Endothelial cell of umbilical vein (primary cell): Measurements from ENCODE around the gene METRNL. TPM values are rescaled to one million over a fixed set of nuclear protein-coding genes. Genes with fewer than 3 reads are reported as not detected.
A peak's percentile ranks its signal among the peaks of the same experiment; 100 is the strongest.
"Not testable (repeated sequence)": the region's sequence is repeated elsewhere in the genome, so short reads cannot be mapped to it uniquely, and the experiment has no call there.

Source experiments
- BruUV-seq: library from RNA; stranded (reverse); fragments of 400-500 nt; replicated peaks from 2 replicates; lab custom pipeline; 2021; lab: Mats Ljungman, UMichigan
- CTCF ChIA-PET: fragments of 300-600, 350-600 bp; sonication (Branson Sonifier 250); formaldehyde crosslinking; loops from one replicate; lab custom pipeline; 2021; ENCODE audit warnings: antibody characterized with exemption, inconsistent platforms; lab: Charles Lee
- POLR2A ChIA-PET: fragments of 300-600, 350-600 bp; sonication (Branson Sonifier 250); formaldehyde crosslinking; loops from one replicate; lab custom pipeline; 2021; ENCODE audit warnings: antibody characterized with exemption, inconsistent platforms; lab: Charles Lee
- DNase-seq: peaks from one replicate; pipeline ENCODE4 v3.0.0-alpha.2; 2011; ENCODE audit warnings: low read depth, low spot score
- FAIRE-seq: peaks from 2 replicates; lab custom pipeline; 2011; peaks lifted over from hg19 to GRCh38; lab: Jason Lieb, UNC
- H2AFZ ChIP-seq: 2 replicates; pipeline ENCODE4 v1.6.0; 2012; ENCODE audit warnings: low read depth, low read length, control low read depth, inconsistent platforms
- H3K27ac ChIP-seq: 2 replicates; pipeline ENCODE4 v1.5.1; 2011; ENCODE audit warnings: low read depth, mild to moderate bottlenecking, control low read depth, low read length, moderate library complexity; ENCODE audit not compliant: insufficient read depth
- H3K27me3 ChIP-seq, 2 experiments: 2 replicates each; pipeline versions ENCODE4 v1.6.0 to v1.6.1; 2011; ENCODE audit warnings: low read length in 2 of 2, mixed read lengths in 1 of 2; ENCODE audit not compliant: control insufficient read depth in 2 of 2, insufficient read depth in 2 of 2
- H3K36me3 ChIP-seq, 2 experiments: 2 replicates in 1 of 2; 3 replicates in 1 of 2; pipeline ENCODE4 v1.5.1; 2011; ENCODE audit warnings: low read length in 2 of 2, mild to moderate bottlenecking in 1 of 2, moderate library complexity in 1 of 2; ENCODE audit not compliant: control insufficient read depth in 2 of 2, insufficient read depth in 2 of 2; ENCODE audit errors: extremely low read depth in 1 of 2
- H3K4me1 ChIP-seq: 3 replicates; pipeline ENCODE4 v1.5.1; 2011; ENCODE audit warnings: mild to moderate bottlenecking, low read length; ENCODE audit not compliant: control insufficient read depth, insufficient read depth; ENCODE audit errors: extremely low read depth
- H3K4me2 ChIP-seq: 2 replicates; pipeline ENCODE4 v1.6.1; 2011; ENCODE audit warnings: low read length, control low read depth, mixed read lengths; ENCODE audit not compliant: insufficient read depth
- H3K4me3 ChIP-seq, 3 experiments: fragments of 200-600 bp in 1 of 3; sonication (generic), shearing (Covaris generic) in 1 of 3; replicated peaks in 1 of 3; 2 replicates each; pipeline ENCODE4 v1.5.1; 2011 to 2016; ENCODE audit warnings: control low read depth in 3 of 3, low read length in 3 of 3, mild to moderate bottlenecking in 2 of 3, inconsistent platforms in 1 of 3, low read depth in 1 of 3, moderate library complexity in 1 of 3; ENCODE audit not compliant: insufficient read depth in 1 of 3
- H3K79me2 ChIP-seq: 2 replicates; pipeline ENCODE4 v1.6.0; 2012; ENCODE audit warnings: low read length, inconsistent platforms; ENCODE audit not compliant: control insufficient read depth, insufficient read depth
- H3K9ac ChIP-seq: replicated peaks from 2 replicates; pipeline ENCODE3; 2011; ENCODE audit warnings: low read length, control low read depth; ENCODE audit not compliant: insufficient read depth; ENCODE audit errors: extremely low read depth
- H3K9me1 ChIP-seq: replicated peaks from 3 replicates; pipeline ENCODE4 v1.6.0; 2011; ENCODE audit warnings: mild to moderate bottlenecking, low read length; ENCODE audit not compliant: control insufficient read depth, insufficient read depth; ENCODE audit errors: extremely low read depth
- H3K9me3 ChIP-seq: replicated peaks from 2 replicates; pipeline ENCODE4 v1.5.1; 2012; ENCODE audit warnings: low read length, inconsistent platforms; ENCODE audit not compliant: control insufficient read depth, insufficient read depth
- H4K20me1 ChIP-seq: replicated peaks from 2 replicates; pipeline ENCODE3; 2011; ENCODE audit warnings: mild to moderate bottlenecking, low read length; ENCODE audit not compliant: control insufficient read depth, insufficient read depth; ENCODE audit errors: extremely low read depth
- EZH2 ChIP-seq: IDR thresholded peaks from 2 replicates; pipeline ENCODE4 v1.6.1; 2012; ENCODE audit warnings: borderline replicate concordance, low read depth, mild to moderate bottlenecking, moderate library complexity, low read length, inconsistent platforms; ENCODE audit not compliant: severe bottlenecking
- FOS ChIP-seq: IDR thresholded peaks from 2 replicates; pipeline ENCODE4 v1.6.1; 2011; ENCODE audit warnings: mild to moderate bottlenecking, low read length, moderate library complexity, borderline replicate concordance; ENCODE audit not compliant: insufficient read depth
- GATA2 ChIP-seq: IDR thresholded peaks from 2 replicates; pipeline ENCODE4 v1.7.0; 2011; ENCODE audit warnings: low read depth, mild to moderate bottlenecking, moderate library complexity, mixed read lengths, low read length; ENCODE audit not compliant: insufficient read length, insufficient read depth
- JUN ChIP-seq: IDR thresholded peaks from 2 replicates; pipeline ENCODE4 v1.6.1; 2011; ENCODE audit warnings: borderline replicate concordance, low read depth; ENCODE audit not compliant: insufficient read length, insufficient read depth
- MYC ChIP-seq: IDR thresholded peaks from one replicate; pipeline ENCODE4 v1.6.1; 2011; ENCODE audit warnings: mild to moderate bottlenecking, low read depth, low read length
- POLR2A ChIP-seq: IDR thresholded peaks from 2 replicates; pipeline ENCODE4 v1.6.1; 2012; ENCODE audit warnings: low read depth, mild to moderate bottlenecking, control low read depth, low read length
- POLR2AphosphoS5 ChIP-seq: IDR thresholded peaks from 2 replicates; pipeline ENCODE4 v1.6.1; 2012; ENCODE audit warnings: low read depth, mild to moderate bottlenecking, control low read depth, low read length, moderate library complexity; ENCODE audit not compliant: insufficient read depth
- dilution Hi-C: fragments of 300-500 bp; cut with MboI; formaldehyde crosslinking; loops from one replicate; pipeline ENCODE4 v1.15.0; 2019; ENCODE audit warnings: low sequenced_read_pairs; ENCODE audit not compliant: extremely low pct_ligation_motif_present
- intact Hi-C: fragments of 100-400 bp; cut with micrococcal nuclease; formaldehyde crosslinking; loops from one replicate; pipeline ENCODE4 v1.10.0; 2022
- polyA plus RNA-seq, 4 experiments: library from polyadenylated mRNA; depleted of rRNA in 3 of 4; stranded (reverse) in 3 of 4; unstranded in 1 of 4; fragments of >200 nt; gene quantifications; 2 replicates each; pipeline versions ENCODE4 v1.2.1 to v1.2.3, GENCODE V29; 2011 to 2012; ENCODE audit warnings: missing spikeins in 1 of 4
- total RNA-seq: library from RNA; stranded (reverse); gene quantifications from 2 replicates; pipeline ENCODE4 v1.2.3, GENCODE V29; 2021
- TF ChIP-seq, protein P1 (sequence below): IDR thresholded peaks from 2 replicates; pipeline ENCODE4 v1.6.1; 2011; ENCODE audit not compliant: insufficient read depth, insufficient read length
- TF ChIP-seq, protein P2 (sequence below), 2 donors: IDR thresholded peaks; 1 replicate in 1 of 2; 2 replicates in 1 of 2; pipeline ENCODE4 v1.5.1; 2011; ENCODE audit warnings: low read length in 2 of 2, mild to moderate bottlenecking in 2 of 2, moderate library complexity in 2 of 2, control low read depth in 1 of 2, inconsistent platforms in 1 of 2, low read depth in 1 of 2; ENCODE audit not compliant: insufficient read depth in 1 of 2; ENCODE audit errors: extremely low read depth in 1 of 2

METRNL gene
- total and polyA plus RNA-seq, 2 donors (not counting 3 experiments of a cell fraction or from before 2014, with no cell fraction given) = 29.5 to 54.4 TPM

DNA sequence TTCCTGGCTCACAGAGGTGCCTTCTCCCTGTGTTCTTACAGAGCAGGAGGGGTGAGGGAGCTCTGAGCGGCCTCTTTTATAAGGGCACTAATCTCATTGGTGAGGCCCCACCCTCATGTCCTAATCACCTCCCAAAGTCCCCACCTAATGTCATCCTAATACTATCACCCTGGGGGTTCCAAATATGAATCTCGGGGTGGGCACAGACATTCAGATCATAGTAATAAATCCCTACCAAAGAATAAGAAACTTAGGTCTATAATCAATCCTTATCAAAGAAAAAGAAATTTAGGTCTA is 32.3 kb upstream of the METRNL start:
- no peak overlapping the region for H3K9ac ChIP-seq
- no peak overlapping the region for H3K4me3 ChIP-seq
- TF ChIP-seq POLR2AphosphoS5 = no peak
- no peak for TF ChIP-seq EZH2
- no peak for TF ChIP-seq JUN
- no peak for TF ChIP-seq GATA2
- TF ChIP-seq POLR2A = no peak
- TF ChIP-seq MYC = no peak
- TF ChIP-seq FOS = no peak
- TF ChIP-seq, protein P1, sequence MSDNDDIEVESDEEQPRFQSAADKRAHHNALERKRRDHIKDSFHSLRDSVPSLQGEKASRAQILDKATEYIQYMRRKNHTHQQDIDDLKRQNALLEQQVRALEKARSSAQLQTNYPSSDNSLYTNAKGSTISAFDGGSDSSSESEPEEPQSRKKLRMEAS = no peak
- TF ChIP-seq, protein P2, sequence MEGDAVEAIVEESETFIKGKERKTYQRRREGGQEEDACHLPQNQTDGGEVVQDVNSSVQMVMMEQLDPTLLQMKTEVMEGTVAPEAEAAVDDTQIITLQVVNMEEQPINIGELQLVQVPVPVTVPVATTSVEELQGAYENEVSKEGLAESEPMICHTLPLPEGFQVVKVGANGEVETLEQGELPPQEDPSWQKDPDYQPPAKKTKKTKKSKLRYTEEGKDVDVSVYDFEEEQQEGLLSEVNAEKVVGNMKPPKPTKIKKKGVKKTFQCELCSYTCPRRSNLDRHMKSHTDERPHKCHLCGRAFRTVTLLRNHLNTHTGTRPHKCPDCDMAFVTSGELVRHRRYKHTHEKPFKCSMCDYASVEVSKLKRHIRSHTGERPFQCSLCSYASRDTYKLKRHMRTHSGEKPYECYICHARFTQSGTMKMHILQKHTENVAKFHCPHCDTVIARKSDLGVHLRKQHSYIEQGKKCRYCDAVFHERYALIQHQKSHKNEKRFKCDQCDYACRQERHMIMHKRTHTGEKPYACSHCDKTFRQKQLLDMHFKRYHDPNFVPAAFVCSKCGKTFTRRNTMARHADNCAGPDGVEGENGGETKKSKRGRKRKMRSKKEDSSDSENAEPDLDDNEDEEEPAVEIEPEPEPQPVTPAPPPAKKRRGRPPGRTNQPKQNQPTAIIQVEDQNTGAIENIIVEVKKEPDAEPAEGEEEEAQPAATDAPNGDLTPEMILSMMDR (IDR thresholded peaks at IDR 0.05; ENCODE audit: extremely low read depth in 1 of 2, insufficient read depth in 1 of 2, low read depth in 1 of 2, low read length in 2 of 2) = no peak
- dilution Hi-C loops = no loop called here
- H3K27me3 ChIP-seq = no peaks in the 10 kb centered on the region
- H3K36me3 ChIP-seq = no peaks in the 10 kb centered on the region
- peaks cover 11% of the 10 kb centered on the region for H3K4me1 ChIP-seq
- no peak overlapping the region for H3K27ac ChIP-seq
- no peak overlapping the region for H3K4me2 ChIP-seq
- intact Hi-C loops = no loop called here
- no peaks in the 10 kb centered on the region for H4K20me1 ChIP-seq
- no peak for DNase-seq
- POLR2A ChIA-PET = no interaction called here
- CTCF ChIA-PET = no interaction called here
- no peaks in the 10 kb centered on the region for H3K9me1 ChIP-seq
- H3K79me2 ChIP-seq = peaks cover 2% of the 10 kb centered on the region
- H2AFZ ChIP-seq = no peak overlapping the region
- no peak for FAIRE-seq
- H3K9me3 ChIP-seq = no peaks in the 10 kb centered on the region
- no TSS peak for BruUV-seq

DNA sequence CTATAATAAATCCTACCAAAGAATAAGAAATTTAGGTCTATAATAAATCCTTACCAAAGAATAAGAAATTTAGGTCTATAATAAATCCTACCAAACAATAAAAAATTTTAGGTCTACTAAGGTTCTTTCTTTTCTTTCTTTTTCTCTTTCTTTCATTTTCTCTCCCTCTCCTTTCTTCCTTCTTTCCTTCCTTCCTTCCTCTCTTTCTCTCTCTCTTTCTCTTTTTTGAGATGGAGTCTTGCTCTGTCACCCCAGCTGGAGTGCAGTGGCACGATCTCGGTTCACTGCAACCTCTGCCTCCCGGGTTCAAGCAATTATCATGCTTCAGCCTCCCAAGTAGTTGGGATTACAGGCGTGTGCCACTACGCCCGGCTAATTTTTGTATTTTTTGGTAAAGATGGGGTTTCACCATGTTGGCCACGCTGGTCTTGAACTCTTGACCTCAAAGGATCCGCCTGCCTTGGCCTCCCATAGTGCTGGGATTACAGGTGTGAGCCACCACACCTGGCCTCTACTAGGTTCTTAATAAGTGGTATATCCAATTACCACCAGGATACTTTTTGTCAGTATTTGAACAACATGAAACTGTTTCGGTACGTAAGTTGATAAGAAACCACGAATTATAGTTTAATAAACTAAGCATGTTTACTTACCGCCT is 31.5 kb upstream of the METRNL start:
- POLR2A ChIA-PET = interaction anchor here (1.0 kb wide), 1 partner anchor 31 kb away, joined by 3 read pairs; the partner anchor contains the start of gene METRNL
- intact Hi-C loops, H3K9me3 ChIP-seq, H3K79me2 ChIP-seq, DNase-seq, H3K4me3 ChIP-seq, dilution Hi-C loops, H3K9me1 ChIP-seq, H3K9ac ChIP-seq, H3K27me3 ChIP-seq, H4K20me1 ChIP-seq, H3K36me3 ChIP-seq, FAIRE-seq: not testable (repeated sequence)
- peak overlapping the region; percentile 81 for H3K27ac ChIP-seq
- H2AFZ ChIP-seq = peak overlapping the region; percentile 30
- BruUV-seq = TSS peak; percentile 44
- CTCF ChIA-PET = interaction anchor here (0.8 to 1.2 kb wide), 2 partner anchors 10 to 85 kb away, joined by 3 to 4 read pairs; no protein-coding TSS in a partner anchor
- H3K4me2 ChIP-seq = peak overlapping the region; percentile 54
- peaks cover 16% of the 10 kb centered on the region for H3K4me1 ChIP-seq
